ENCODE measurements around the gene FGA.

GRCh38 chr4:154589296-154590197 is 995 bp downstream of the FGA start:
- TF ChIP-seq EZH2 (IDR thresholded peaks at IDR 0.05) (no peak), EZH2phosphoT487 (IDR thresholded peaks at IDR 0.05) (no peak), CTCF (IDR thresholded peaks at IDR 0.05) (no peak)
